Hepatocyte (in vitro differentiated cells): ENCODE results near the gene SLC29A4. TPM values are rescaled to one million over a fixed set of nuclear protein-coding genes. Genes with fewer than 3 reads are reported as not detected.

ENCODE experiments used
- DNase-seq: peaks from one replicate; pipeline ENCODE4 v3.0.0-alpha.2; 2016; ENCODE audit warnings: low spot score
- H2AFZ ChIP-seq: fragments of 200-600 bp; sonication (generic); 2 replicates; pipeline ENCODE4 v1.6.0; 2016; ENCODE audit warnings: antibody characterized with exemption, mild to moderate bottlenecking
- H3K27ac ChIP-seq: fragments of 200-600 bp; sonication (generic); 2 replicates; pipeline ENCODE4 v1.5.1; 2016; ENCODE audit warnings: mild to moderate bottlenecking
- H3K27me3 ChIP-seq: fragments of 200-600 bp; sonication (generic); 2 replicates; pipeline ENCODE4 v1.6.1; 2016
- H3K36me3 ChIP-seq: fragments of 200-600 bp; sonication (generic); replicated peaks from 2 replicates; pipeline ENCODE4 v1.5.1; 2016; ENCODE audit warnings: low read depth; ENCODE audit not compliant: insufficient read depth
- H3K4me1 ChIP-seq: fragments of 200-600 bp; sonication (generic); 2 replicates; pipeline ENCODE4 v1.5.1; 2016; ENCODE audit warnings: mild to moderate bottlenecking, moderate library complexity; ENCODE audit not compliant: insufficient read depth
- H3K4me2 ChIP-seq: fragments of 200-600 bp; sonication (generic); 2 replicates; pipeline ENCODE4 v1.6.0; 2016
- H3K4me3 ChIP-seq: fragments of 200-600 bp; sonication (generic); 2 replicates; pipeline ENCODE4 v1.5.1; 2016; ENCODE audit warnings: mild to moderate bottlenecking
- H3K79me2 ChIP-seq: fragments of 200-600 bp; sonication (generic); 2 replicates; pipeline ENCODE4 v1.6.0; 2017; ENCODE audit warnings: mild to moderate bottlenecking
- H3K9me2 ChIP-seq: fragments of 200-600 bp; sonication (generic); replicated peaks from 2 replicates; pipeline ENCODE4 v1.6.0; 2017; ENCODE audit warnings: mild to moderate bottlenecking; ENCODE audit not compliant: insufficient read depth
- H3K9me3 ChIP-seq: fragments of 200-600 bp; sonication (generic); 2 replicates; pipeline ENCODE4 v1.5.1; 2016; ENCODE audit warnings: low read depth, mild to moderate bottlenecking
- H4K20me1 ChIP-seq: fragments of 200-600 bp; sonication (generic); 2 replicates; pipeline ENCODE4 v1.6.0; 2016; ENCODE audit warnings: mild to moderate bottlenecking; ENCODE audit not compliant: insufficient read depth, poor library complexity, severe bottlenecking
- CTCF ChIP-seq: fragments of 200-600 bp; sonication (generic); IDR thresholded peaks from 2 replicates; pipeline ENCODE4 v1.5.1; 2016; ENCODE audit warnings: antibody characterized with exemption, mild to moderate bottlenecking; ENCODE audit not compliant: poor library complexity
- EZH2 ChIP-seq: fragments of 200-600 bp; sonication (generic); IDR thresholded peaks from 2 replicates; pipeline ENCODE4 v1.6.1; 2016; ENCODE audit warnings: antibody characterized with exemption, mild to moderate bottlenecking, borderline replicate concordance
- EZH2phosphoT487 ChIP-seq: fragments of 200-600 bp; sonication (generic); IDR thresholded peaks from one replicate; pipeline ENCODE4 v1.6.1; 2018; ENCODE audit warnings: antibody characterized with exemption, mild to moderate bottlenecking, low read depth, moderate library complexity; ENCODE audit not compliant: unreplicated experiment, severe bottlenecking
- WGBS: methylation state at CpG from one replicate; pipeline ENCODE4 v1.1.6; 2016; ENCODE audit warnings: low lambda C conversion rate; ENCODE audit errors: missing lambda C conversion rate; 5-methylcytosine and 5-hydroxymethylcytosine counted together
- polyA plus RNA-seq: library from polyadenylated mRNA; unstranded; fragments of >200 nt; fragmentation: Nextera tagmentation; extraction: Ambion mirVana; gene quantifications from 2 replicates; pipeline ENCODE4 v1.2.1, GENCODE V29; 2016
- total RNA-seq: library from RNA; depleted of rRNA; stranded (reverse); fragments of >200 nt; gene quantifications from 2 replicates; pipeline ENCODE4 v1.2.3, GENCODE V29; 2014

SLC29A4 gene
- total and polyA plus RNA-seq, 2 experiments from 2014 or later: 21.9 to 36.1 TPM

- DNase-seq: peak; percentile 32
- Histone ChIP-seq H3K36me3 (no peaks in the 10 kb centered on the region), H3K79me2 (no peaks in the 10 kb centered on the region), H2AFZ (no peak overlapping the region), H3K9me2 (no peaks in the 10 kb centered on the region), H3K9me3 (no peaks in the 10 kb centered on the region), H3K27me3 (no peaks in the 10 kb centered on the region), H4K20me1 (no peaks in the 10 kb centered on the region), H3K27ac (no peak overlapping the region), H3K4me3 (no peak overlapping the region), H3K4me2 (no peak overlapping the region), H3K4me1 (no peaks in the 10 kb centered on the region)
- 54% methylated on average over 19 of the region's 48 CpGs for WGBS
- no peak for TF ChIP-seq EZH2
- TF ChIP-seq EZH2phosphoT487: no peak
- no peak for TF ChIP-seq CTCF
Observed at GRCh38 chr7:5296611-5297226, 14.0 kb downstream of the SLC29A4 start.

- Histone ChIP-seq H2AFZ (no peak overlapping the region), H3K27me3 (no peaks in the 10 kb centered on the region), H3K27ac (no peak overlapping the region), H3K4me2 (no peak overlapping the region), H3K9me2 (no peaks in the 10 kb centered on the region), H3K9me3 (no peaks in the 10 kb centered on the region), H3K79me2 (no peaks in the 10 kb centered on the region), H3K36me3 (no peaks in the 10 kb centered on the region), H4K20me1 (no peaks in the 10 kb centered on the region), H3K4me1 (no peaks in the 10 kb centered on the region), H3K4me3 (no peak overlapping the region)
- 96% methylated on average over 12 of the region's 24 CpGs for WGBS
- TF ChIP-seq EZH2: no peak
- TF ChIP-seq CTCF: no peak
- TF ChIP-seq EZH2phosphoT487: no peak
- no peak for DNase-seq
Observed at GRCh38 chr7:5300366-5300765, 17.6 kb downstream of the SLC29A4 start.

- Histone ChIP-seq H2AFZ (no peak overlapping the region), H3K4me3 (no peak overlapping the region), H3K36me3 (no peaks in the 10 kb centered on the region), H3K27me3 (no peaks in the 10 kb centered on the region), H3K79me2 (no peaks in the 10 kb centered on the region), H3K27ac (no peak overlapping the region), H3K9me2 (no peaks in the 10 kb centered on the region), H3K4me1 (no peaks in the 10 kb centered on the region), H3K9me3 (no peaks in the 10 kb centered on the region), H3K4me2 (no peak overlapping the region), H4K20me1 (no peaks in the 10 kb centered on the region)
- DNase-seq: no peak
- TF ChIP-seq EZH2phosphoT487: no peak
- WGBS: 91% methylated on average over 19 of the region's 25 CpGs
Observed at GRCh38 chr7:5302577-5302976, 19.8 kb downstream of the SLC29A4 start.

GRCh38 chr7:5303061-5303460, 20.3 kb downstream of the SLC29A4 start:
- H3K27me3 ChIP-seq: no peaks in the 10 kb centered on the region
- H3K9me2 ChIP-seq: no peaks in the 10 kb centered on the region
- no peak for TF ChIP-seq CTCF
- TF ChIP-seq EZH2phosphoT487: no peak
- TF ChIP-seq EZH2: no peak
- no peaks in the 10 kb centered on the region for H3K79me2 ChIP-seq
- no peak overlapping the region for H3K4me2 ChIP-seq
- no peaks in the 10 kb centered on the region for H3K9me3 ChIP-seq
- 94% methylated on average over 18 of the region's 18 CpGs for WGBS
- H3K27ac ChIP-seq: no peak overlapping the region
- DNase-seq: no peak
- no peaks in the 10 kb centered on the region for H3K4me1 ChIP-seq
- no peak overlapping the region for H2AFZ ChIP-seq
- H3K36me3 ChIP-seq: no peaks in the 10 kb centered on the region
- H4K20me1 ChIP-seq: no peaks in the 10 kb centered on the region
- no peak overlapping the region for H3K4me3 ChIP-seq
